Activated CD4-positive, alpha-beta T cell treated with anti-CD3 and anti-CD28 coated beads, Interleukin-2, amount 10 ng/mL, durations not matched to agents 7 days and 5 days (primary cell): ENCODE measurements around the gene MARCHF7. TPM values are rescaled to one million over a fixed set of nuclear protein-coding genes. Genes with fewer than 3 reads are reported as not detected.
"Not testable (repeated sequence)": the region's sequence is repeated elsewhere in the genome, so short reads cannot be mapped to it uniquely, and the experiment has no call there.

Source experiments
- CTCF ChIA-PET: fragments of 350-600 bp; sonication (Branson Sonifier 250); formaldehyde crosslinking; loops from one replicate; lab custom pipeline; 2021; ENCODE audit warnings: antibody characterized with exemption; lab: Charles Lee
- POLR2A ChIA-PET: fragments of 350-600 bp; sonication (Branson Sonifier 250); formaldehyde crosslinking; loops from one replicate; lab custom pipeline; 2021; ENCODE audit warnings: antibody characterized with exemption; lab: Charles Lee
- DNase-seq: peaks from one replicate; pipeline ENCODE4 v3.0.0-alpha.2; 2020
- H3K27ac Mint-ChIP-seq: one replicate; pipeline ENCODE4 v1.8.0; 2021; ENCODE audit warnings: mild to moderate bottlenecking, moderate library complexity, mixed read lengths
- H3K27me3 Mint-ChIP-seq: one replicate; pipeline ENCODE4 v1.8.0; 2021; ENCODE audit warnings: mixed read lengths
- H3K36me3 Mint-ChIP-seq: one replicate; pipeline ENCODE4 v1.8.0; 2021; ENCODE audit warnings: low read depth, mixed read lengths
- H3K4me1 Mint-ChIP-seq: one replicate; pipeline ENCODE4 v1.8.0; 2021; ENCODE audit warnings: mixed read lengths
- H3K4me3 Mint-ChIP-seq: one replicate; pipeline ENCODE4 v1.8.0; 2021; ENCODE audit warnings: mild to moderate bottlenecking, moderate library complexity, mixed read lengths
- H3K9me3 Mint-ChIP-seq: one replicate; pipeline ENCODE4 v1.8.0; 2021; ENCODE audit warnings: mixed read lengths
- total RNA-seq, 2 experiments: library from RNA; stranded (reverse); gene quantifications; one replicate each; pipeline ENCODE4 v1.2.3, GENCODE V29; 2021

MARCHF7 gene
- total RNA-seq: 10 to 100 TPM; 75.7 to 96.3 TPM

GRCh38 chr2:159712143-159712928 lies at the start of gene MARCHF7:
Gene MARCHF7 (plus strand): TSS chr2:159712506. CDS start chr2:159729023, 16,517 bp downstream.
- no peaks in the 10 kb centered on the region for H3K27me3 Mint-ChIP-seq
- ChIA-PET POLR2A (interaction anchor here (0.6 kb wide), 2 partner anchors 9 to 97 kb away, joined by 3 to 4 read pairs; no protein-coding TSS in a partner anchor), CTCF (interaction anchor here (0.5 to 1.1 kb wide), 6 partner anchors 9 to 1429 kb away, joined by 3 to 4 read pairs (median 3); no protein-coding TSS in a partner anchor)
- peak within 1 kb of the TSS; percentile 100 for H3K27ac Mint-ChIP-seq
- H3K9me3 Mint-ChIP-seq: no peaks in the 10 kb centered on the region
- peak within 1 kb of the TSS; percentile 100 for H3K4me3 Mint-ChIP-seq
- DNase-seq: peak; percentile 97
- H3K36me3 Mint-ChIP-seq: peaks cover 44% of the 10 kb centered on the region
- peaks cover 52% of the 10 kb centered on the region for H3K4me1 Mint-ChIP-seq

- CTCF ChIA-PET, H3K36me3 Mint-ChIP-seq: not testable (repeated sequence)
Observed at GRCh38 chr2:159667423-159667822, 44.9 kb upstream of the MARCHF7 start.

GRCh38 chr2:159671047-159671446 lies 41.3 kb upstream of the MARCHF7 start:
- no peak for DNase-seq
- Mint-ChIP-seq H3K4me3 (no peak overlapping the region), H3K4me1 (no peaks in the 10 kb centered on the region), H3K36me3 (peaks cover 4% of the 10 kb centered on the region), H3K27me3 (no peaks in the 10 kb centered on the region), H3K9me3 (no peaks in the 10 kb centered on the region), H3K27ac (no peak overlapping the region)
- CTCF ChIA-PET: no interaction called here
- POLR2A ChIA-PET: no interaction called here

More at GRCh38 chr2:159667423-159667822, 44.9 kb upstream of the MARCHF7 start:
- H3K9me3 Mint-ChIP-seq, H3K27me3 Mint-ChIP-seq, DNase-seq, H3K27ac Mint-ChIP-seq, H3K4me1 Mint-ChIP-seq, H3K4me3 Mint-ChIP-seq, POLR2A ChIA-PET: not testable (repeated sequence)

- no peak for DNase-seq
- ChIA-PET POLR2A (no interaction called here), CTCF (no interaction called here)
- Mint-ChIP-seq H3K9me3 (no peaks in the 10 kb centered on the region), H3K27me3 (no peaks in the 10 kb centered on the region), H3K4me1 (no peaks in the 10 kb centered on the region), H3K27ac (no peak overlapping the region), H3K4me3 (no peak overlapping the region), H3K36me3 (no peaks in the 10 kb centered on the region)
Observed at GRCh38 chr2:159677654-159678053, 34.7 kb upstream of the MARCHF7 start.

- Mint-ChIP-seq H3K4me1 (no peaks in the 10 kb centered on the region), H3K4me3 (no peak overlapping the region), H3K27ac (no peak overlapping the region), H3K9me3 (no peaks in the 10 kb centered on the region), H3K36me3 (no peaks in the 10 kb centered on the region), H3K27me3 (no peaks in the 10 kb centered on the region)
- POLR2A ChIA-PET: no interaction called here
- no peak for DNase-seq
- CTCF ChIA-PET: no interaction called here
Observed at GRCh38 chr2:159680692-159681091, 31.6 kb upstream of the MARCHF7 start.

GRCh38 chr2:159683817-159684216 lies 28.5 kb upstream of the MARCHF7 start:
- Mint-ChIP-seq H3K27ac (no peak overlapping the region), H3K27me3 (no peaks in the 10 kb centered on the region), H3K4me1 (no peaks in the 10 kb centered on the region), H3K9me3 (no peaks in the 10 kb centered on the region), H3K36me3 (no peaks in the 10 kb centered on the region), H3K4me3 (no peak overlapping the region)
- CTCF ChIA-PET: no interaction called here
- DNase-seq: no peak
- POLR2A ChIA-PET: no interaction called here

- Mint-ChIP-seq H3K27me3 (no peaks in the 10 kb centered on the region), H3K4me1 (no peaks in the 10 kb centered on the region), H3K4me3 (no peak overlapping the region), H3K9me3 (no peaks in the 10 kb centered on the region), H3K27ac (no peak overlapping the region), H3K36me3 (no peaks in the 10 kb centered on the region)
- ChIA-PET POLR2A (no interaction called here), CTCF (no interaction called here)
- no peak for DNase-seq
Observed at GRCh38 chr2:159684796-159685195, 27.5 kb upstream of the MARCHF7 start.

GRCh38 chr2:159694500-159695040 lies 17.7 kb upstream of the MARCHF7 start:
- Mint-ChIP-seq H3K9me3 (peaks cover 9% of the 10 kb centered on the region), H3K27ac (no peak overlapping the region), H3K27me3 (no peaks in the 10 kb centered on the region), H3K36me3 (peaks cover 9% of the 10 kb centered on the region), H3K4me1 (no peaks in the 10 kb centered on the region), H3K4me3 (no peak overlapping the region)
- POLR2A ChIA-PET: no interaction called here
- no peak for DNase-seq
- CTCF ChIA-PET: no interaction called here

- ChIA-PET POLR2A (no interaction called here), CTCF (interaction anchor here (0.8 kb wide), 1 partner anchor 536 kb away, joined by 3 read pairs; no protein-coding TSS in a partner anchor)
- H3K36me3 Mint-ChIP-seq: peaks cover 9% of the 10 kb centered on the region
- H3K4me1 Mint-ChIP-seq: no peaks in the 10 kb centered on the region
- no peak overlapping the region for H3K27ac Mint-ChIP-seq
- no peak overlapping the region for H3K4me3 Mint-ChIP-seq
- peaks cover 9% of the 10 kb centered on the region for H3K9me3 Mint-ChIP-seq
- DNase-seq: no peak
- H3K27me3 Mint-ChIP-seq: no peaks in the 10 kb centered on the region
Observed at GRCh38 chr2:159695795-159696448, 16.4 kb upstream of the MARCHF7 start.

- Mint-ChIP-seq H3K4me1 (no peaks in the 10 kb centered on the region), H3K27ac (no peak overlapping the region), H3K36me3 (no peaks in the 10 kb centered on the region), H3K4me3 (no peak overlapping the region), H3K27me3 (no peaks in the 10 kb centered on the region), H3K9me3 (no peaks in the 10 kb centered on the region)
- ChIA-PET CTCF (interaction anchor here (1.2 to 1.8 kb wide), 2 partner anchors 12 to 27 kb away, joined by 3 read pairs; no protein-coding TSS in a partner anchor), POLR2A (no interaction called here)
- no peak for DNase-seq
Observed at GRCh38 chr2:159703491-159703890, 8.8 kb upstream of the MARCHF7 start.

GRCh38 chr2:159706385-159706980 lies 5.8 kb upstream of the MARCHF7 start:
- DNase-seq: no peak
- peaks cover 8% of the 10 kb centered on the region for H3K36me3 Mint-ChIP-seq
- no peak overlapping the region for H3K27ac Mint-ChIP-seq
- ChIA-PET CTCF (no interaction called here), POLR2A (no interaction called here)
- H3K27me3 Mint-ChIP-seq: no peaks in the 10 kb centered on the region
- no peak overlapping the region for H3K4me3 Mint-ChIP-seq
- peaks cover 11% of the 10 kb centered on the region for H3K4me1 Mint-ChIP-seq
- no peaks in the 10 kb centered on the region for H3K9me3 Mint-ChIP-seq

- Mint-ChIP-seq H3K27ac (no peak overlapping the region), H3K9me3 (no peaks in the 10 kb centered on the region), H3K4me3 (no peak overlapping the region), H3K4me1 (peaks cover 15% of the 10 kb centered on the region), H3K27me3 (no peaks in the 10 kb centered on the region), H3K36me3 (peaks cover 13% of the 10 kb centered on the region)
- ChIA-PET POLR2A (no interaction called here), CTCF (no interaction called here)
- no peak for DNase-seq
Observed at GRCh38 chr2:159708066-159708760, 4.1 kb upstream of the MARCHF7 start.
